Psoas muscle (tissue), 8 donors: ENCODE measurements around the gene CTNND2. TPM values are rescaled to one million over a fixed set of nuclear protein-coding genes. Genes with fewer than 3 reads are reported as not detected.

Experiments used
- ATAC-seq, 4 donors: fragments of 200-7000 bp; cut with Tn5 transposase; one replicate each; pipeline ENCODE4 v1.9.1; 2020; ENCODE audit warnings: moderate library complexity in 3 of 4, mild to moderate bottlenecking in 2 of 4
- DNase-seq, 2 donors: peaks; one replicate each; pipeline ENCODE4 v3.0.0-alpha.2; 2020
- H3K27ac ChIP-seq: fragments of 200-600 bp; one replicate; pipeline ENCODE4 v1.8.0; 2022
- H3K27me3 ChIP-seq, 3 donors: fragments of 200-600 bp in 1 of 3; one replicate each; pipeline versions ENCODE4 v1.6.1 to v1.8.0; 2013 to 2022; ENCODE audit warnings: low read length in 2 of 3, mild to moderate bottlenecking in 2 of 3, moderate library complexity in 1 of 3; ENCODE audit not compliant: insufficient read depth in 3 of 3
- H3K36me3 ChIP-seq, 2 donors: fragments of 200-600 bp in 1 of 2; one replicate each; pipeline versions ENCODE4 v1.6.1 to v1.8.0; 2013 to 2022; ENCODE audit warnings: low read depth in 1 of 2, mild to moderate bottlenecking in 1 of 2, moderate library complexity in 1 of 2; ENCODE audit not compliant: insufficient read depth in 1 of 2
- H3K4me1 ChIP-seq: fragments of 200-600 bp; one replicate; pipeline ENCODE4 v1.8.0; 2022
- H3K4me3 ChIP-seq: fragments of 200-600 bp; one replicate; pipeline ENCODE4 v1.8.0; 2022; ENCODE audit warnings: mild to moderate bottlenecking
- H3K9me3 ChIP-seq: fragments of 200-600 bp; one replicate; pipeline ENCODE4 v1.8.0; 2022
- WGBS, 3 donors: extraction: QIAGEN DNeasy Blood & Tissue Kit; methylation state at CpG; one replicate each; pipeline versions ENCODE4 v1.1.6 to v1.1.7; 2013; 5-methylcytosine and 5-hydroxymethylcytosine counted together
- intact Hi-C, 2 donors: fragments of 100-400 bp; cut with DNase I; formaldehyde crosslinking; loops; one replicate each; pipeline versions ENCODE4 v1.11.0 to v1.14.2; 2022
- polyA plus RNA-seq, 3 donors: library from polyadenylated mRNA; stranded (reverse); fragments of 200-250 nt; gene quantifications; one replicate each; pipeline ENCODE4 v1.2.3, GENCODE V29; 2013
- total RNA-seq, 4 donors: library from RNA; stranded (reverse); fragmentation: NEBNext Ultra II Directional in 2 of 4; extraction: Animal tissue kit (Norgen Biotek cat#: 25700) in 2 of 4; gene quantifications; one replicate each; pipeline versions ENCODE4 v1.2.1 to v1.2.4, GENCODE V29; 2021 to 2023
- TF ChIP-seq, protein P1 (sequence below): fragments of 200-600 bp; IDR thresholded peaks from one replicate; pipeline ENCODE4 v1.8.0; 2022; ENCODE audit warnings: antibody characterized with exemption
- donor health status: healthy with polysubstance abuse.
- donor health status: DM: no; HTN: no; CAD: no; lungs with moderate emphysema.
- donor health status: Bipolar disorder and iron deficiency.
- donor health status: healthy.
- donor health status: DM: yes; HTN: yes; CAD: no.
- donor health status: DM: no; HTN: no; CAD: no.
- donor health status: DM: no; HTN: no; CAD: no.
- donor health status: DM: yes; HTN: yes; CAD: no.

Gene CTNND2
- total and polyA plus RNA-seq, 7 donors = 0.09 to 0.14 (median 0.13) TPM; not detected in 4

DNA sequence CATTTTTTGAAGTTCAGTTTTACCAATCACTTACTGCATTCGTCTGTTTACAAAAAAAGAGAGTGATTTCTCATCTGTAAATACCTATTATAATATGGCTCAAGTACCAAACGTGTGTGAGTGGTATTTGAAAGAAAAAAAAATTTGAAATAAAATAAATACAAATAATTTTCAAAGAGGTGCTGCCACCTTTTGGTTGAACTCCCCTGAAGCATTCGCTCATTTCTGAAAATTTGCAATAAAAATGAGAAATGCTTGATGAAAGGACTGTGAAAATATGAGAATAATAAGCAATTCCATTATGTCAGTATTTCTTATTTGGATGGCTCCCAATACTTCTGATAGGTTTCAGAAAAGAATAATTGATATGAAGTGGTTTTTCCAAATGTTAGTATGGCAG, 409.9 kb downstream of the CTNND2 start:
- DNase-seq (no peak), ATAC-seq (no peak)
- intact Hi-C loops = loop anchor here in 1 of 2 donors (10.0 kb wide), 1 partner anchor 230 kb away; no protein-coding TSS in a partner anchor
- TF ChIP-seq, protein P1, sequence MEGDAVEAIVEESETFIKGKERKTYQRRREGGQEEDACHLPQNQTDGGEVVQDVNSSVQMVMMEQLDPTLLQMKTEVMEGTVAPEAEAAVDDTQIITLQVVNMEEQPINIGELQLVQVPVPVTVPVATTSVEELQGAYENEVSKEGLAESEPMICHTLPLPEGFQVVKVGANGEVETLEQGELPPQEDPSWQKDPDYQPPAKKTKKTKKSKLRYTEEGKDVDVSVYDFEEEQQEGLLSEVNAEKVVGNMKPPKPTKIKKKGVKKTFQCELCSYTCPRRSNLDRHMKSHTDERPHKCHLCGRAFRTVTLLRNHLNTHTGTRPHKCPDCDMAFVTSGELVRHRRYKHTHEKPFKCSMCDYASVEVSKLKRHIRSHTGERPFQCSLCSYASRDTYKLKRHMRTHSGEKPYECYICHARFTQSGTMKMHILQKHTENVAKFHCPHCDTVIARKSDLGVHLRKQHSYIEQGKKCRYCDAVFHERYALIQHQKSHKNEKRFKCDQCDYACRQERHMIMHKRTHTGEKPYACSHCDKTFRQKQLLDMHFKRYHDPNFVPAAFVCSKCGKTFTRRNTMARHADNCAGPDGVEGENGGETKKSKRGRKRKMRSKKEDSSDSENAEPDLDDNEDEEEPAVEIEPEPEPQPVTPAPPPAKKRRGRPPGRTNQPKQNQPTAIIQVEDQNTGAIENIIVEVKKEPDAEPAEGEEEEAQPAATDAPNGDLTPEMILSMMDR = no peak
- H3K4me1 ChIP-seq = no peaks in the 10 kb centered on the region
- WGBS, 3 donors = 30 to 32% (median 31%) methylated on average over 3 of the region's 3 CpGs
- H3K4me3 ChIP-seq = no peak overlapping the region
- H3K27me3 ChIP-seq = no peaks in the 10 kb centered on the region
- H3K27ac ChIP-seq = no peak overlapping the region
- H3K9me3 ChIP-seq = no peaks in the 10 kb centered on the region
- no peaks in the 10 kb centered on the region for H3K36me3 ChIP-seq

GRCh38 chr5:11491404-11492075, 412.7 kb downstream of the CTNND2 start:
- Histone ChIP-seq H3K27ac (no peak overlapping the region), H3K36me3 (no peaks in the 10 kb centered on the region), H3K27me3 (peaks cover 0 to 2% (median 0%) of the 10 kb centered on the region in 3 donors), H3K9me3 (no peaks in the 10 kb centered on the region), H3K4me1 (no peaks in the 10 kb centered on the region), H3K4me3 (no peak overlapping the region)
- 32 to 35% (median 33%) methylated on average over 7 of the region's 7 CpGs for WGBS, 3 donors
- no peak for ATAC-seq
- no peak for DNase-seq
- TF ChIP-seq, protein P1 = no peak
- intact Hi-C loops = loop anchor here in 1 of 2 donors (10.0 kb wide), 1 partner anchor 227 kb away; no protein-coding TSS in a partner anchor

DNA sequence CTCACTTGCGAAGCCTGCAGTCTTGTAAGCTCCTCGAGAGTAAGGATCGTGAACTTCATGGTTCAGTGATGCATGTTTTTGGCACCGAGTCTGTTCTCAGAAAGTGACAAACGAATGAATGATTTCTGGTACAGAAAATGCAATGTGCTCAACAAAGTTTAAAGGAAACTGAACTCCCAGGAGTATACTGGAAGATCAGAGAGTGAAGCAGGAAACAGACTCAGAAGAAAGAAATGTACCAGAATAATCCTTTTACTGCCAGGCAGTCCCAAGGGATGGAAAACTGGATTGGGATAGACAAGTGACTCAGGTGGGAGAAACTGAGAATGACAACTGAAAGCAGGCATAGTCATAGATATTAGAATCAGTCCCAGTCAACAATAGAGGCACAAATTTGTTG, 420.6 kb downstream of the CTNND2 start:
- TF ChIP-seq, protein P1 = no peak
- no peaks in the 10 kb centered on the region for H3K4me1 ChIP-seq
- H3K27me3 ChIP-seq = no peaks in the 10 kb centered on the region
- no peaks in the 10 kb centered on the region for H3K36me3 ChIP-seq
- H3K27ac ChIP-seq = no peak overlapping the region
- DNase-seq = no peak
- no peaks in the 10 kb centered on the region for H3K9me3 ChIP-seq
- 71 to 77% (median 74%) methylated on average over 5 of the region's 5 CpGs for WGBS, 3 donors
- intact Hi-C loops = no loop called here
- no peak for ATAC-seq
- no peak overlapping the region for H3K4me3 ChIP-seq

DNA sequence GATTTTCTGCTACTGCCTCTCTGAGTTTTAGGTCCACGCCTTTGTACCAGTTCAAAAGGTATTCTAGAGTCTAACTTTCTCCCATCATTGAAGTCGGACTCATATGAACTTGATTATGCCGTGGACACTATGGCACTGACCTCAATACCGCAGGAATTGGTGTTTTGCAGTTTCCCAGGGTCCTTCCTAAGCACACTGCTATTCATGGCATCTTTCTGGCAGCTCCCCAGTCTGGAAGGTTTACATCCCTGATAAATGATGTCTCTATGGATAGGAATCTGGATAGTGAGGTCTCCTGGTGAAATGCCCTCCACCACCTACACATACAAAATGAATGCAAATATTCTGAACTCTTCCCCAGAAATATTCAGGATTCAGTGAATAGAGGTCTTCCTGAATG, 422.2 kb downstream of the CTNND2 start:
- Histone ChIP-seq H3K4me1 (no peaks in the 10 kb centered on the region), H3K4me3 (no peak overlapping the region), H3K27ac (no peak overlapping the region), H3K36me3 (no peaks in the 10 kb centered on the region), H3K9me3 (no peaks in the 10 kb centered on the region), H3K27me3 (no peaks in the 10 kb centered on the region)
- TF ChIP-seq, protein P1 = no peak
- ATAC-seq = no peak
- DNase-seq = no peak
- WGBS, 3 donors = 87 to 94% (median 88%) methylated on average over 4 of the region's 4 CpGs
- intact Hi-C loops = no loop called here

DNA sequence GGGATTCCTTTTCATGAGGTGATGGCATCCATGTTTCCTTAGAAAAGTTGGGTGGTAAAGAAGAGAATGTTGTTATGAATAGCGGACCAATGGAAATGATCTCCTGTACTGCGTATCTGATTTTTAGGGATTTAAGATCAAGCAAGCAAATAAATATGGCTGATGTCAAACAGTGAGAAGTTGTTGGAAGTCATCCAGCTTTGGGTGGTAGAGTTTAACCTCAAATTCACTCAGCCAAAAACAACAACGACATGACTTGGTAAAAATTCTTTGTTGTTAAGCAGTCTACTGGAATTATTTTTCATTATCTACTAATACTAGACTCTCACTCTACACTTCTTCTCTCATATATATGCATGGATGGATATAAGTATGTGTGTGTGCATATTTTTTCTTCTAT, 426.5 kb downstream of the CTNND2 start:
- TF ChIP-seq, protein P1 = no peak
- no peak overlapping the region for H3K27ac ChIP-seq
- no peaks in the 10 kb centered on the region for H3K27me3 ChIP-seq
- no peak overlapping the region for H3K4me3 ChIP-seq
- DNase-seq (no peak), ATAC-seq (no peak)
- no peaks in the 10 kb centered on the region for H3K4me1 ChIP-seq
- 86 to 88% (median 86%) methylated on average over 3 of the region's 3 CpGs for WGBS, 3 donors
- no peaks in the 10 kb centered on the region for H3K36me3 ChIP-seq
- H3K9me3 ChIP-seq = no peaks in the 10 kb centered on the region
- intact Hi-C loops = no loop called here
